ENCODE measurements around the gene NISCH. TPM values are rescaled to one million over a fixed set of nuclear protein-coding genes. Genes with fewer than 3 reads are reported as not detected.
A peak's percentile ranks its signal among the peaks of the same experiment; 100 is the strongest.

NISCH gene
- polyA plus RNA-seq, 2 of the 4 experiments (the other 2 are of a cell fraction): 17.3 to 18.2 TPM

GRCh38 chr3:52537165-52537620 lies 81.8 kb downstream of the NISCH start:
- peak overlapping the region; percentile 73 for H3K4me3 ChIP-seq
- ATAC-seq (peak in 1 of 2 experiments; percentile 3; a peak in 2 of 6 replicates), FAIRE-seq (no peak), DNase-seq (ENCODE audit: low read depth in 1 of 2, low spot score in 1 of 2) (no peak)
- peak overlapping the region; percentile 86 to 95 for H3K27ac ChIP-seq
- no peak for TF ChIP-seq ZNF302 (CRISPR knock-in tag; IDR thresholded peaks at IDR 0.05)
- no peak for TF ChIP-seq NFE2L2 (conservative IDR thresholded peaks at IDR 0.05; ENCODE audit: low read length)
- TF ChIP-seq EHMT2 (IDR thresholded peaks at IDR 0.05; ENCODE audit: low read depth): no peak
- no peak for TF ChIP-seq MAZ (IDR thresholded peaks at IDR 0.05; ENCODE audit: borderline replicate concordance, low read depth, low read length)
- TF ChIP-seq EP300 (IDR thresholded peaks at IDR 0.05): no peak
- TF ChIP-seq REST (IDR thresholded peaks at IDR 0.05): no peak
- no peak for TF ChIP-seq POLR2AphosphoS2 (conservative IDR thresholded peaks at IDR 0.05; ENCODE audit: low read length)
- TF ChIP-seq MAFK (IDR thresholded peaks at IDR 0.05; ENCODE audit: partially characterized antibody): no peak
- no peak for TF ChIP-seq RARB (CRISPR knock-in tag; IDR thresholded peaks at IDR 0.05)
- TF ChIP-seq NPAS2 (CRISPR knock-in tag; IDR thresholded peaks at IDR 0.05; ENCODE audit: borderline replicate concordance): no peak
- no peak for TF ChIP-seq ATOH8 (CRISPR knock-in tag; IDR thresholded peaks at IDR 0.05; ENCODE audit: low read depth)
- no peak for TF ChIP-seq ZSCAN20 (CRISPR knock-in tag; IDR thresholded peaks at IDR 0.05)
- TF ChIP-seq NR3C1 (IDR thresholded peaks at IDR 0.05): no peak
- no peak for TF ChIP-seq MYC (IDR thresholded peaks at IDR 0.05; ENCODE audit: borderline replicate concordance, low read length)
- no peak for TF ChIP-seq ZC3H11A (IDR thresholded peaks at IDR 0.05)
- TF ChIP-seq CHD2 (IDR thresholded peaks at IDR 0.05; ENCODE audit: low read length, partially characterized antibody): no peak
- TF ChIP-seq JUNB (IDR thresholded peaks at IDR 0.05): no peak
- WGBS (ENCODE audit: missing lambda C conversion rate): 5% methylated on average over 6 of the region's 6 CpGs
- ChIA-PET POLR2A (no interaction called here), CTCF (no interaction called here)
- H3K4me1 ChIP-seq: peaks cover 20% of the 10 kb centered on the region
- H3K4me2 ChIP-seq: peak overlapping the region; percentile 85
- no peaks in the 10 kb centered on the region for H3K9me3 ChIP-seq

GRCh38 chr3:52537726-52538421 lies 82.5 kb downstream of the NISCH start:
- ChIA-PET CTCF (no interaction called here), POLR2A (no interaction called here)
- DNase-seq (ENCODE audit: low read depth in 1 of 2, low spot score in 1 of 2) (no peak), FAIRE-seq (no peak), ATAC-seq (no peak)
- 98% methylated on average over 7 of the region's 7 CpGs for WGBS (ENCODE audit: missing lambda C conversion rate)
- no peaks in the 10 kb centered on the region for H3K9me3 ChIP-seq
- H3K4me3 ChIP-seq: peak overlapping the region; percentile 73
- H3K27ac ChIP-seq: peak overlapping the region in 1 of 2 experiments; percentile 95; a peak in 1 of 6 replicates
- TF ChIP-seq RFX5 (IDR thresholded peaks at IDR 0.05) (no peak), GATA3 (IDR thresholded peaks at IDR 0.05; ENCODE audit: borderline replicate concordance) (no peak), ATOH8 (CRISPR knock-in tag; IDR thresholded peaks at IDR 0.05; ENCODE audit: low read depth) (no peak), NFE2L2 (conservative IDR thresholded peaks at IDR 0.05; ENCODE audit: low read length) (no peak), JUNB (IDR thresholded peaks at IDR 0.05) (no peak), RNF2 (IDR thresholded peaks at IDR 0.05; ENCODE audit: borderline replicate concordance, low read depth) (no peak), HOXB5 (CRISPR knock-in tag; IDR thresholded peaks at IDR 0.05) (no peak), JUN (IDR thresholded peaks at IDR 0.05) (no peak), ZFP36 (IDR thresholded peaks at IDR 0.05; ENCODE audit: borderline replicate concordance, partially characterized antibody) (no peak), MAX (IDR thresholded peaks at IDR 0.05) (no peak), ZNF302 (CRISPR knock-in tag; IDR thresholded peaks at IDR 0.05) (no peak), HEYL (CRISPR knock-in tag; IDR thresholded peaks at IDR 0.05) (no peak), HMGXB4 (CRISPR knock-in tag; IDR thresholded peaks at IDR 0.05; ENCODE audit: borderline replicate concordance) (no peak), HOXB13 (CRISPR knock-in tag; IDR thresholded peaks at IDR 0.05; ENCODE audit: low read depth) (no peak), EHF (CRISPR knock-in tag; IDR thresholded peaks at IDR 0.05) (no peak)
- H3K4me2 ChIP-seq: peak overlapping the region; percentile 85
- peaks cover 14% of the 10 kb centered on the region for H3K4me1 ChIP-seq
